GM10266 (cell line): ENCODE results near the gene MON2.

Experiments used
- DNase-seq: peaks from one replicate; pipeline ENCODE4 v3.0.0; 2012; ENCODE audit errors: extremely low spot score
- CTCF ChIP-seq: IDR thresholded peaks from 2 replicates; pipeline ENCODE4 v1.5.1; 2012; ENCODE audit warnings: mild to moderate bottlenecking, low read depth; ENCODE audit not compliant: control insufficient read depth, insufficient read depth; ENCODE audit errors: missing control alignments

The MON2 gene

GRCh38 chr12:62602255-62603060, 135.8 kb downstream of the MON2 start:
- DNase-seq, result peak; percentile 83
- no peak for TF ChIP-seq CTCF

GRCh38 chr12:62603061-62603810, 136.6 kb downstream of the MON2 start:
- TF ChIP-seq CTCF, result peak; percentile 53
- peak; percentile 79 for DNase-seq

- TF ChIP-seq CTCF, result no peak
- DNase-seq, result no peak
Observed at GRCh38 chr12:62603811-62604098, 137.1 kb downstream of the MON2 start.

GRCh38 chr12:62604373-62604772, 137.7 kb downstream of the MON2 start:
- DNase-seq, result no peak

GRCh38 chr12:62604871-62605270, 138.2 kb downstream of the MON2 start:
- no peak for DNase-seq
- TF ChIP-seq CTCF, result no peak

More at GRCh38 chr12:62604373-62604772, 137.7 kb downstream of the MON2 start:
- no peak for TF ChIP-seq CTCF

GRCh38 chr12:62605981-62606380, 139.4 kb downstream of the MON2 start:
- no peak for DNase-seq
- TF ChIP-seq CTCF, result no peak

DNA sequence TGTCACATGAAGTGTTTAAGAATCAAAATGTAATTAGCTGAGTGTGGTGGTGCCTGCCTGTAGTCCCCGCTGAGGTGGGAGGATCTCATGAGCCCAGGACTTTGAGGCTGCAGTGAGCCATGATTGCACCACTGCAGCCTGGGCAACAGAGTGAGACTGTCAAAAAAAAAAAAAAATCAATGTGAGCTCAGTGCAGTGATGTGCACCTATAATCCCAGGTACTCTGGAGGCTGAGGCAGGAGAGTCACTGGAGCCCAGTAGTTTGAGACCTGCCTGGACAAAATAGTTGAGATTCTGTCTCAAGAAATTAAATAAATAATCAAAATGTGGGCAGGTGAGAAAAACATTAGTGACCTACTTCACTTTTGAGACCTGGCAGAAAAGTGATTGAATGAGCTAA, 140.0 kb downstream of the MON2 start:
- no peak for DNase-seq
- no peak for TF ChIP-seq CTCF
